Liver (tissue), 9 donors: ENCODE measurements around the gene PCSK6. TPM values are rescaled to one million over a fixed set of nuclear protein-coding genes. Genes with fewer than 3 reads are reported as not detected.

Experiments used
- DNase-seq: peaks from one replicate; pipeline ENCODE4 v3.0.0-alpha.2; 2017; ENCODE audit warnings: low spot score
- H3K27ac ChIP-seq, 2 donors: one replicate each; pipeline ENCODE4 v1.7.0; 2013; ENCODE audit warnings: inconsistent platforms in 2 of 2, low read length in 2 of 2, control low read depth in 1 of 2, low read depth in 1 of 2, mild to moderate bottlenecking in 1 of 2
- H3K27me3 ChIP-seq, 4 donors: one replicate each; pipeline versions ENCODE4 v1.6.1 to v1.7.0; 2013; ENCODE audit warnings: low read length in 3 of 4, inconsistent platforms in 1 of 4, mild to moderate bottlenecking in 1 of 4, moderate library complexity in 1 of 4; ENCODE audit not compliant: control insufficient read depth in 4 of 4, insufficient read depth in 4 of 4
- H3K36me3 ChIP-seq, 4 donors: one replicate each; pipeline versions ENCODE4 v1.6.1 to v1.7.0; 2013; ENCODE audit warnings: low read length in 3 of 4, mild to moderate bottlenecking in 3 of 4, low read depth in 1 of 4, moderate library complexity in 1 of 4; ENCODE audit not compliant: control insufficient read depth in 4 of 4, insufficient read depth in 3 of 4
- H3K4me1 ChIP-seq, 4 donors: one replicate each; pipeline versions ENCODE4 v1.6.1 to v1.7.0; 2013; ENCODE audit warnings: low read length in 3 of 4, mild to moderate bottlenecking in 3 of 4, moderate library complexity in 1 of 4; ENCODE audit not compliant: control insufficient read depth in 4 of 4, insufficient read depth in 4 of 4
- H3K4me3 ChIP-seq, 3 donors: one replicate each; pipeline versions ENCODE4 v1.6.1 to v1.7.0; 2013; ENCODE audit warnings: low read length in 3 of 3, control low read depth in 1 of 3, low read depth in 1 of 3, mild to moderate bottlenecking in 1 of 3
- H3K9ac ChIP-seq, 2 donors: one replicate each; pipeline ENCODE4 v1.7.0; 2013; ENCODE audit warnings: low read length in 2 of 2, mild to moderate bottlenecking in 2 of 2, moderate library complexity in 2 of 2, control low read depth in 1 of 2, low read depth in 1 of 2
- H3K9me3 ChIP-seq, 4 donors: one replicate each; pipeline versions ENCODE4 v1.6.1 to v1.7.0; 2013; ENCODE audit warnings: low read length in 3 of 4; ENCODE audit not compliant: control insufficient read depth in 4 of 4
- ATF3 ChIP-seq: IDR thresholded peaks from 2 replicates; pipeline ENCODE4 v1.6.1; 2016; ENCODE audit warnings: antibody characterized with exemption
- CTCF ChIP-seq: fragments of 150-350 bp; IDR thresholded peaks from 2 replicates; pipeline ENCODE4 v1.5.1; 2017; ENCODE audit warnings: improper control_type of control experiment, low read depth, low read length; ENCODE audit not compliant: missing input control
- EGR1 ChIP-seq, 2 donors: IDR thresholded peaks; 2 replicates each; pipeline ENCODE4 v1.6.1; 2016 to 2018; ENCODE audit warnings: antibody characterized with exemption in 2 of 2, low read depth in 2 of 2
- FOXA1 ChIP-seq: IDR thresholded peaks from 2 replicates; pipeline ENCODE4 v1.6.1; 2016; ENCODE audit warnings: antibody characterized with exemption
- FOXA2 ChIP-seq: IDR thresholded peaks from 2 replicates; pipeline ENCODE4 v1.6.1; 2016; ENCODE audit warnings: antibody characterized with exemption
- GABPA ChIP-seq, 2 donors: IDR thresholded peaks in 1 of 2; conservative IDR thresholded peaks in 1 of 2; 2 replicates each; pipeline ENCODE4 v1.6.1; 2016; ENCODE audit warnings: antibody characterized with exemption in 2 of 2, mild to moderate bottlenecking in 1 of 2, moderate library complexity in 1 of 2
- HNF4A ChIP-seq, 2 donors: conservative IDR thresholded peaks; 2 replicates each; pipeline ENCODE4 v1.6.1; 2016; ENCODE audit warnings: antibody characterized with exemption in 2 of 2, mild to moderate bottlenecking in 2 of 2
- HNF4G ChIP-seq: IDR thresholded peaks from 2 replicates; pipeline ENCODE4 v1.6.1; 2016; ENCODE audit warnings: antibody characterized with exemption
- JUND ChIP-seq, 2 donors: IDR thresholded peaks; 2 replicates each; pipeline ENCODE4 v1.6.1; 2016; ENCODE audit warnings: antibody characterized with exemption in 2 of 2
- MAX ChIP-seq: IDR thresholded peaks from 2 replicates; pipeline ENCODE4 v1.6.1; 2016; ENCODE audit warnings: antibody characterized with exemption
- NR2F2 ChIP-seq: IDR thresholded peaks from 2 replicates; pipeline ENCODE4 v1.6.1; 2016; ENCODE audit warnings: antibody characterized with exemption
- RAD21 ChIP-seq, 2 donors: IDR thresholded peaks; 2 replicates each; pipeline ENCODE4 v1.6.1; 2016; ENCODE audit warnings: antibody characterized with exemption in 2 of 2, mild to moderate bottlenecking in 2 of 2
- REST ChIP-seq: IDR thresholded peaks from 2 replicates; pipeline ENCODE4 v1.6.1; 2016; ENCODE audit warnings: antibody characterized with exemption, mild to moderate bottlenecking
- RXRA ChIP-seq, 2 donors: IDR thresholded peaks; 2 replicates each; pipeline ENCODE4 v1.6.1; 2017 to 2018; ENCODE audit warnings: antibody characterized with exemption in 2 of 2, mild to moderate bottlenecking in 1 of 2
- SP1 ChIP-seq: IDR thresholded peaks from 2 replicates; pipeline ENCODE4 v1.6.1; 2018; ENCODE audit warnings: antibody characterized with exemption, mild to moderate bottlenecking
- TAF1 ChIP-seq: conservative IDR thresholded peaks from 2 replicates; pipeline ENCODE4 v1.6.1; 2016; ENCODE audit warnings: antibody characterized with exemption, mild to moderate bottlenecking
- YY1 ChIP-seq: IDR thresholded peaks from 2 replicates; pipeline ENCODE4 v1.6.1; 2016; ENCODE audit warnings: antibody characterized with exemption, mild to moderate bottlenecking
- ZBTB33 ChIP-seq: IDR thresholded peaks from 2 replicates; pipeline ENCODE4 v1.6.1; 2016; ENCODE audit warnings: antibody characterized with exemption
- WGBS: extraction: QIAGEN DNeasy Blood & Tissue Kit; methylation state at CpG from one replicate; pipeline ENCODE4 v1.1.7; 2013; 5-methylcytosine and 5-hydroxymethylcytosine counted together
- polyA plus RNA-seq, 2 donors: library from polyadenylated mRNA; stranded (reverse) in 1 of 2; unstranded in 1 of 2; fragments of 200-250 nt in 1 of 2; fragments of >200 nt in 1 of 2; fragmentation: Nextera tagmentation in 1 of 2; extraction: Ambion mirVana in 1 of 2; gene quantifications; one replicate each; pipeline versions ENCODE4 v1.2.1 to v1.2.3, GENCODE V29; 2013 to 2015
- total RNA-seq, 2 donors: library from RNA; depleted of rRNA; stranded (reverse); fragments of >200 nt; gene quantifications; one replicate each; pipeline ENCODE4 v1.2.3, GENCODE V29; 2014
- donor health status: healthy.
- donor health status: healthy.
- donor health status: healthy.
- donor health status: healthy.
- donor health status: healthy.

Gene PCSK6
- total and polyA plus RNA-seq, 4 donors: 94.8 to 398 (median 168) TPM

GRCh38 chr15:101309436-101310160 is 179.9 kb downstream of the PCSK6 start:
- no peak for DNase-seq
- WGBS: 92% methylated on average over 26 of the region's 26 CpGs
- TF ChIP-seq YY1 (no peak), NR2F2 (no peak), RAD21 (IDR thresholded peaks at IDR 0.05) (no peak)
- Histone ChIP-seq H3K27ac (no peak overlapping the region), H3K9ac (no peak overlapping the region), H3K4me1 (no peaks in the 10 kb centered on the region), H3K4me3 (no peak overlapping the region), H3K9me3 (no peaks in the 10 kb centered on the region), H3K27me3 (no peaks in the 10 kb centered on the region), H3K36me3 (peaks cover 9 to 49% (median 17%) of the 10 kb centered on the region in 4 donors)

GRCh38 chr15:101308604-101309435 is 180.7 kb downstream of the PCSK6 start:
- Histone ChIP-seq H3K27ac (no peak overlapping the region), H3K4me1 (no peaks in the 10 kb centered on the region), H3K4me3 (no peak overlapping the region), H3K9me3 (no peaks in the 10 kb centered on the region), H3K36me3 (peaks cover 8 to 49% (median 17%) of the 10 kb centered on the region in 4 donors), H3K9ac (no peak overlapping the region), H3K27me3 (no peaks in the 10 kb centered on the region)
- WGBS: 91% methylated on average over 20 of the region's 20 CpGs
- no peak for DNase-seq
- TF ChIP-seq REST: no peak
- no peak for TF ChIP-seq FOXA2
- no peak for TF ChIP-seq TAF1
- no peak for TF ChIP-seq FOXA1
- TF ChIP-seq SP1: no peak
- TF ChIP-seq YY1: no peak
- no peak for TF ChIP-seq ZBTB33
- no peak for TF ChIP-seq HNF4A (conservative IDR thresholded peaks at IDR 0.05)
- TF ChIP-seq MAX: no peak
- TF ChIP-seq HNF4G: no peak
- TF ChIP-seq JUND (IDR thresholded peaks at IDR 0.05): no peak
- TF ChIP-seq ATF3: no peak
- no peak for TF ChIP-seq NR2F2
- no peak for TF ChIP-seq GABPA (IDR thresholded peaks at IDR 0.05 in 1 of 2, conservative IDR thresholded peaks at IDR 0.05 in 1 of 2)
- no peak for TF ChIP-seq RXRA (IDR thresholded peaks at IDR 0.05)
- TF ChIP-seq EGR1 (IDR thresholded peaks at IDR 0.05; ENCODE audit: low read depth in 2 of 2): no peak
- no peak for TF ChIP-seq RAD21 (IDR thresholded peaks at IDR 0.05)
- TF ChIP-seq CTCF: no peak
